CD4-positive, alpha-beta T cell (primary cell): ENCODE measurements around the gene PODXL. TPM values are rescaled to one million over a fixed set of nuclear protein-coding genes. Genes with fewer than 3 reads are reported as not detected.

ENCODE experiments used
- ATAC-seq: fragments of 200-7000 bp; cut with Tn5 transposase; one replicate; pipeline ENCODE4 v1.10.0; 2022; ENCODE audit warnings: mild to moderate bottlenecking; ENCODE audit not compliant: poor library complexity
- CTCF ChIA-PET: fragments of 350-600 bp; sonication (Branson Sonifier 250); formaldehyde crosslinking; loops from one replicate; lab custom pipeline; 2021; ENCODE audit warnings: antibody characterized with exemption, inconsistent platforms; lab: Charles Lee
- POLR2A ChIA-PET: fragments of 350-600 bp; sonication (Branson Sonifier 250); formaldehyde crosslinking; loops from one replicate; lab custom pipeline; 2021; ENCODE audit warnings: antibody characterized with exemption, inconsistent platforms; lab: Charles Lee
- DNase-seq, 14 experiments: peaks; one replicate each; pipeline ENCODE4 v3.0.0-alpha.2; 2013 to 2020; ENCODE audit warnings: mixed read lengths in 2 of 14
- H3K27ac ChIP-seq, 2 donors: one replicate each; pipeline versions ENCODE4 v1.5.1 to v1.7.0; 2013; ENCODE audit warnings: low read length in 2 of 2, low read depth in 1 of 2, mild to moderate bottlenecking in 1 of 2
- H3K27me3 ChIP-seq, 2 experiments: 1 replicate in 1 of 2; 2 replicates in 1 of 2; pipeline versions ENCODE4 v1.6.1 to v1.7.0; 2013; ENCODE audit warnings: low read length in 2 of 2, control low read depth in 1 of 2, mild to moderate bottlenecking in 1 of 2, moderate library complexity in 1 of 2; ENCODE audit not compliant: insufficient read depth in 2 of 2, control insufficient read depth in 1 of 2
- H3K36me3 ChIP-seq: one replicate; pipeline ENCODE4 v1.6.1; 2013; ENCODE audit warnings: low read length, control low read depth; ENCODE audit not compliant: insufficient read depth
- H3K4me1 ChIP-seq: one replicate; pipeline ENCODE4 v1.6.1; 2013; ENCODE audit warnings: low read length, control low read depth; ENCODE audit not compliant: insufficient read depth
- H3K4me3 ChIP-seq: one replicate; pipeline ENCODE4 v1.5.1; 2013; ENCODE audit warnings: mild to moderate bottlenecking, low read length, moderate library complexity
- H3K9me3 ChIP-seq, 2 experiments: 1 replicate in 1 of 2; 2 replicates in 1 of 2; pipeline versions ENCODE4 v1.6.1 to v1.7.0; 2013; ENCODE audit warnings: low read length in 2 of 2, mild to moderate bottlenecking in 2 of 2, control low read depth in 1 of 2, moderate library complexity in 1 of 2; ENCODE audit not compliant: control insufficient read depth in 1 of 2, insufficient read depth in 1 of 2
- H3K27ac Mint-ChIP-seq: one replicate; pipeline ENCODE4 v1.8.0; 2020; ENCODE audit warnings: mixed read lengths
- H3K27me3 Mint-ChIP-seq: one replicate; pipeline ENCODE4 v1.8.0; 2021; ENCODE audit warnings: mixed read lengths
- H3K36me3 Mint-ChIP-seq: one replicate; pipeline ENCODE4 v1.8.0; 2021; ENCODE audit warnings: low read depth, mixed read lengths
- H3K4me1 Mint-ChIP-seq: one replicate; pipeline ENCODE4 v1.8.0; 2021; ENCODE audit warnings: low read depth, mixed read lengths
- H3K4me3 Mint-ChIP-seq: one replicate; pipeline ENCODE4 v1.8.0; 2020; ENCODE audit warnings: mild to moderate bottlenecking, mixed read lengths
- H3K9me3 Mint-ChIP-seq: one replicate; pipeline ENCODE4 v1.8.0; 2020; ENCODE audit warnings: mixed read lengths
- intact Hi-C, 2 experiments: fragments of 100-400 bp; cut with DNase I in 1 of 2; cut with micrococcal nuclease in 1 of 2; formaldehyde crosslinking; loops; one replicate each; pipeline versions ENCODE4 v1.15.1 to v1.9.0; 2023 to 2025; cut with DNase I, micrococcal nuclease
- total RNA-seq, 174 experiments: library from RNA in 2 of 174; stranded (reverse) in 2 of 174; gene quantifications; one replicate each; pipeline ENCODE4 v1.2.3 and lab custom pipeline; 2021 to 2026
- TF ChIP-seq, protein P1 (sequence below): fragments of 200-600 bp; IDR thresholded peaks from one replicate; pipeline ENCODE4 v1.8.0; 2022; ENCODE audit warnings: antibody characterized with exemption, mild to moderate bottlenecking

The PODXL gene
- total RNA-seq, 2 experiments from 2014 or later = 0.16 to 0.47 TPM

DNA sequence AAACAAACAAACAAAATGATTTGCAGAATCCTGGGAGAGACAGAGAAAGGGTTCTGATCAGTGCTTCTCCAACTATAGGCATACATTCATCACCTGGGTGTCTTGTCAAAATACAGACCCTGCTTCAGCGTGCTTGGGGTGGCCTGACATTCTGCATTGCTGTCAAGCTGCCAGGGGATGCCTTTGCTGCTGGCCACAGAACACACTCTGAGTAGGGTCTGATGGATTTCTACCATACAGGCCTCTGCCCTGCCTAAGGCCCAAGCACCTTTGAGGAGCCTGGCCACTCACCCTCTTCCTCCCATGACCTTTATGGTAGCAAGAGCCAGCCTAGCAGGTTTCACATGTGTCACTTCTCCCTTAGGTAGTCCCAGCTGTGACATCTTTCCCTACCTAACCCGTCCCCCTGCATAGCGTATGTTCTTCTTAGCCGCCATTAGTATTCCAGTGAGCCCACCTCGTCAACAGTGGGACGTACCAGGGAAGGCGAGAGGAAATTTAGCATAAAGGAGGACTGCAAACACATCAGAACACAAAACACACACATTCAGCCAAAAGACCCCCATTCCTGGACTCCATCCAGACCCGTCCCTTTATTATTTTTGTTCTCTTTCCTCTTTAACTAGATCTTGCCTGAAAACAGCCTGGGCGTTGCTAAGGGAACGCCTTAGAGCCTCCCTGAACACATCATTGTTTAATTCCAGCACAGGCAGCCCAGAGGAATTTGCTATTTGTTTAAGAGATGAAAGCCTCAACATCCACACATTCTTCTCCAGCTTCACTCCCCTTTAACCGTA lies 43.9 kb upstream of the PODXL start:
- no peaks in the 10 kb centered on the region for H3K36me3 ChIP-seq
- ATAC-seq (no peak), DNase-seq (no peak)
- ChIA-PET CTCF (no interaction called here), POLR2A (no interaction called here)
- no peak overlapping the region for H3K27ac ChIP-seq
- TF ChIP-seq, protein P1, sequence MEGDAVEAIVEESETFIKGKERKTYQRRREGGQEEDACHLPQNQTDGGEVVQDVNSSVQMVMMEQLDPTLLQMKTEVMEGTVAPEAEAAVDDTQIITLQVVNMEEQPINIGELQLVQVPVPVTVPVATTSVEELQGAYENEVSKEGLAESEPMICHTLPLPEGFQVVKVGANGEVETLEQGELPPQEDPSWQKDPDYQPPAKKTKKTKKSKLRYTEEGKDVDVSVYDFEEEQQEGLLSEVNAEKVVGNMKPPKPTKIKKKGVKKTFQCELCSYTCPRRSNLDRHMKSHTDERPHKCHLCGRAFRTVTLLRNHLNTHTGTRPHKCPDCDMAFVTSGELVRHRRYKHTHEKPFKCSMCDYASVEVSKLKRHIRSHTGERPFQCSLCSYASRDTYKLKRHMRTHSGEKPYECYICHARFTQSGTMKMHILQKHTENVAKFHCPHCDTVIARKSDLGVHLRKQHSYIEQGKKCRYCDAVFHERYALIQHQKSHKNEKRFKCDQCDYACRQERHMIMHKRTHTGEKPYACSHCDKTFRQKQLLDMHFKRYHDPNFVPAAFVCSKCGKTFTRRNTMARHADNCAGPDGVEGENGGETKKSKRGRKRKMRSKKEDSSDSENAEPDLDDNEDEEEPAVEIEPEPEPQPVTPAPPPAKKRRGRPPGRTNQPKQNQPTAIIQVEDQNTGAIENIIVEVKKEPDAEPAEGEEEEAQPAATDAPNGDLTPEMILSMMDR = no peak
- no peak overlapping the region for H3K27ac Mint-ChIP-seq
- no peaks in the 10 kb centered on the region for H3K9me3 Mint-ChIP-seq
- H3K27me3 Mint-ChIP-seq = peaks cover 25% of the 10 kb centered on the region
- no peak overlapping the region for H3K4me3 Mint-ChIP-seq
- no peak overlapping the region for H3K4me3 ChIP-seq
- no peaks in the 10 kb centered on the region for H3K4me1 Mint-ChIP-seq
- intact Hi-C loops = no loop called here
- peaks cover 4 to 8% of the 10 kb centered on the region in 2 experiments for H3K27me3 ChIP-seq
- no peaks in the 10 kb centered on the region for H3K36me3 Mint-ChIP-seq
- H3K9me3 ChIP-seq = no peaks in the 10 kb centered on the region
- H3K4me1 ChIP-seq = no peaks in the 10 kb centered on the region

DNA sequence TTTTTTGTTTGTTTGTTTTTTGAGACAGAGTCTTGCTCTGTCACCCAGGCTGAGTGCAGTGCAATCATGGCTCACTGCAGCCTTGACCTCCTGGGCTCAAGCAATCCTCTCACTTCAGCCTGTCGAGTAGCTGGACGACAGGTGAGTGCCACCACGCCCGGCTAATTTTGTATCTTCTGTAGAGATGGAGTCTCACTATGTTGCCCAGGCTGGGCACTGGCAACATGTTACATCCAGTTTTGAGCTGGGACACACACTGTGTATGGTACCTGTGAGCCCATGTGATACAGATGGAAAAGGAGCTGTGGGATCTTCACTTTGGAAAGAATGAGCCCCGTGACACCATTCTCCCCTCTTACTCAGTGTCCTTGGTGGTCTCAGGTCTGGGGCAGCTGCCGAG lies 40.4 kb upstream of the PODXL start:
- Mint-ChIP-seq H3K4me3 (no peak overlapping the region), H3K9me3 (no peaks in the 10 kb centered on the region), H3K4me1 (no peaks in the 10 kb centered on the region), H3K27me3 (peaks cover 4% of the 10 kb centered on the region), H3K36me3 (no peaks in the 10 kb centered on the region), H3K27ac (no peak overlapping the region)
- Histone ChIP-seq H3K36me3 (no peaks in the 10 kb centered on the region), H3K27ac (no peak overlapping the region), H3K9me3 (no peaks in the 10 kb centered on the region), H3K27me3 (no peaks in the 10 kb centered on the region), H3K4me1 (no peaks in the 10 kb centered on the region), H3K4me3 (no peak overlapping the region)
- ChIA-PET POLR2A (no interaction called here), CTCF (no interaction called here)
- ATAC-seq (no peak), DNase-seq (no peak)
- TF ChIP-seq, protein P1 = no peak
- intact Hi-C loops = no loop called here

DNA sequence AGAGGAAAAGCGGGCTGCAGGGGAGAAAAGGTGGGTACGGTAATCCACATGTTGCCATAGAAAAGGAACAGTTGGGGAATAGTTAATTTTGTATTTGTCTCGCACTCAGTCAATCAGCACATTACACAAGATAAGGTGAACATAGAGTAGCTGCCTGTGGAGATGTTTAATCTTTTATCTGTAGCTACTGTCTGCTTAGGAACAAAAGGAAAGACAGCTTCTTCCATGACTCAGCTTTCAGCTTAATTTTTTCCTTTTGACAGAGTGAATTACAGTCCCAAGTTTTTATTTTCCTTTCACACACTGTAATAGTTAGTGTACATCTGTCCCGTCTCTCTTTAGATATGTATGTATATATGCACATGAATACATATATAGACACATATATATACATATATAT lies 39.3 kb upstream of the PODXL start:
- Mint-ChIP-seq H3K9me3 (no peaks in the 10 kb centered on the region), H3K36me3 (no peaks in the 10 kb centered on the region), H3K27ac (no peak overlapping the region), H3K4me3 (no peak overlapping the region), H3K27me3 (peaks cover 4% of the 10 kb centered on the region), H3K4me1 (no peaks in the 10 kb centered on the region)
- POLR2A ChIA-PET = no interaction called here
- intact Hi-C loops = no loop called here
- no peak for DNase-seq
- peaks cover 0 to 2% of the 10 kb centered on the region in 2 experiments for H3K27me3 ChIP-seq
- CTCF ChIA-PET = no interaction called here
- no peak for ATAC-seq
- H3K9me3 ChIP-seq = no peaks in the 10 kb centered on the region
- TF ChIP-seq, protein P1 = no peak
- no peak overlapping the region for H3K27ac ChIP-seq
- no peak overlapping the region for H3K4me3 ChIP-seq
- no peaks in the 10 kb centered on the region for H3K36me3 ChIP-seq
- no peaks in the 10 kb centered on the region for H3K4me1 ChIP-seq
